ENCODE measurements around the gene MAP3K6.
A peak's percentile ranks its signal among the peaks of the same experiment; 100 is the strongest.

MAP3K6 gene

GRCh38 chr1:27379564-27380122 is 12.9 kb upstream of the MAP3K6 start:
- DNase-seq (ENCODE audit: low read depth in 1 of 2, low spot score in 1 of 2), result no peak

DNA sequence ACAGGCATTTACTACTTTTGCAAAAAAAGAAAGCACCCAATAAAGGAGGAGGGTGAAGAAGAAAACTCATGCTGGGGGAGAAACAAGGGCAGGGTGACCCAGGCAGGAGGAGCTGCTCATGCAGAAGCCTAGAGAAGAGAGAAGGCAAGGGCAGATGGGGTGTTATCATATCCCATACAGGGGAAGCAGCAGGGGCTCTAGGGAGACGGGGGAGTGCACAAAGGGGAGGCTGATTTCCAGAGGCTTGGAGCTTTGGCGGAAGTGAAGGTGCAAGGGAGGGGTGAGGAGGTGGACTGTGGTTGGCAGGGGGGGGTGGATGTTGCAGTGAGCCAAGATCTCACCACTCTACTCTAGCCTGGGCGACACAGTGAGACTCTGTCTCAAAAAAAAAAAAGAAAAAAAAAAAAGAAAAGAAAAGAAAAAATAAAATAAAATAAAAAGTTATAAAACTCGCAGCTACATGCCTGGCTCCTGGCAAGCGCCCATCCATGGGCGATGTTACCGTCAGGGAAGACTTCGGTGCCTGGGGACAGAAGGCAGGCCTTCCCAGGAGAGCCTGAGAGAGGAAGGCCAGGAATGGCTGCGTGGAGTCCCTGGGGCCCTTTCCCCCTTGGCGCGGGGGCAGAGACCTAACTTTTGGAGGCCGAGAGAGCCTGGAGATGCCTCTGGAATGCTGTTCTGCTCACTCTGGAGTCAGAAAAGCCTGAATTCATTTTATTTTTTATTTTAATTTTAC is 11.2 kb upstream of the MAP3K6 start:
- no peak for DNase-seq (ENCODE audit: low read depth in 1 of 2, low spot score in 1 of 2)

DNA sequence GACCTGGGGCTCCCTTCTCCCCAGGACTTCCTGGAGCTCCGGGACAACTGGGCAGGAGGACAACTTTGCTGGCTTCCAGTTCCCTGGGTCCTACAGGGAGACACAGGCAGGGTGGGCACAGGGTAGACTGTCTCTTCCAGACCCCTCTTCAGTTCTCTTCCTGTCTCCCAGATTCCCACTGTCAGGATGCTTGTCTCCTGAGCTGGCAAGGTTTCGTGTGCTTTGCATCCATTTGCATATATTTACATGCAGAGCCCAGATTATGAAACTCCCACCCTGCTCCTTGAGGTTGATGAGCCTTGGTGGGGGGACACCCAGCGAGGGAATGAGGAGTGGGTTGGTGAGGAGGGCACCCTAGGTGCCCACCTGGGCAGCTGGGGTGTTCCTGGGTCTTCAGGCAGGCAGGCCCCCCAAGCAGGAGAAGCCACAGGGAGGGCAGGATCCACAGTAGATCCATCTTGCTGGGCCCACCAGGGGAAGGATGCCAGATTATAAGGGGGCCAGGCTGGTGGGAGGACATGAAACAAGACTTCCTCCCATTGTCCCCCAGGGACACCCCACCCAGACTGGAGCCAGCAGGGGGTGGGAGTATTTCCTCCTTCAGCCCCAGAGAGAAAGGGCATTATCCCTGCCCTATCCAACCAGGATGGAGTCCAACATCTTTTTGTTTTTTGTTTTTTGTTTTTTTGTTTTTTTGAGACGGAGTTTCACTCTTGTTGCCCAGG is 7.8 kb upstream of the MAP3K6 start, which contains the start of gene FCN3:
Gene FCN3, minus strand, starts transcription at position 463 of the 725 bp plus-strand sequence. Its CDS starts 6 bp downstream, at position 457.
- DNase-seq (ENCODE audit: low read depth in 1 of 2, low spot score in 1 of 2), result no peak

DNA sequence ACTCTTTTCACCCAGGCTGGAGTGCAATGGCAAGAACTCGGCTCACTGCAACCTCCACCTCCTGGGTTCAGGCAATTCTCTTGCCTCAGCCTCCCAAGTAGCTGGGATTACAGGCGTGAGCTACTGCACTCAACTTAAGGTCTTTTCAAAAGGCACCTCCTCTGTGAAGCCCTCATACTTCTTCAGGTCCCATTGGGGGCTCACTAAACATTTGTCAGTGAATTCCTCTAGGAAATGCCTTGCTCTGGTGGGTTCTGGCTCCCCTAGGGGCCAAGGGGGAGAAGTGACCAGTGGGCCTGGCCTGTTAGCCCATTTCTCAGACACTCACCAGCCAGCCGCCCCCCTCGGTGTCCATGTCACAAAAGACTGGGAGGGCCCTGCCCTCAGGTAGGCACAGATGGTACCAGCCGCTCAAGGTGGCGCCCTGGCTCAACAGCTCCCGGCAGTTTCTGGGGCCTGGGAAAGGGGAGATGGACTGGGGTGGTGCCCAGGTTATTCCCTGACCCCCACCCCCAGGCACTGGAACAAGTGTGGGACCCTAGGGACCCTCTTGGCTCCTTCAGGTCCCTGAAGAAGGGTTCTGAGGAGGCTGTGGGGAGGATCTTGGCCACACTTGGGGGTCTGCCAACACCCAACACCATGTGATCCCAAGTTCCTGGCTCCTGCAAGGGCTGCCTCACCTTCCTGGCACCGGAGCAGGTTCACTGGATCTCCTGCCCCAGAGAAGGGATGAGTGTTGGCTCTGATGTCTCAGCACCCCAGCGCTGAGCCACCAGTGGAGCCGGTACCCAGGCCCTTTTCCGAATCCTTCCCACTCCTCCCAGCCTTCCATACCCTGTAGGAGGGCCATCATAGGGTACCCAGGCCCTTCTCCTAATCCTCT is 6.3 kb upstream of the MAP3K6 start:
- no peak for DNase-seq (ENCODE audit: low read depth in 1 of 2, low spot score in 1 of 2)

DNA sequence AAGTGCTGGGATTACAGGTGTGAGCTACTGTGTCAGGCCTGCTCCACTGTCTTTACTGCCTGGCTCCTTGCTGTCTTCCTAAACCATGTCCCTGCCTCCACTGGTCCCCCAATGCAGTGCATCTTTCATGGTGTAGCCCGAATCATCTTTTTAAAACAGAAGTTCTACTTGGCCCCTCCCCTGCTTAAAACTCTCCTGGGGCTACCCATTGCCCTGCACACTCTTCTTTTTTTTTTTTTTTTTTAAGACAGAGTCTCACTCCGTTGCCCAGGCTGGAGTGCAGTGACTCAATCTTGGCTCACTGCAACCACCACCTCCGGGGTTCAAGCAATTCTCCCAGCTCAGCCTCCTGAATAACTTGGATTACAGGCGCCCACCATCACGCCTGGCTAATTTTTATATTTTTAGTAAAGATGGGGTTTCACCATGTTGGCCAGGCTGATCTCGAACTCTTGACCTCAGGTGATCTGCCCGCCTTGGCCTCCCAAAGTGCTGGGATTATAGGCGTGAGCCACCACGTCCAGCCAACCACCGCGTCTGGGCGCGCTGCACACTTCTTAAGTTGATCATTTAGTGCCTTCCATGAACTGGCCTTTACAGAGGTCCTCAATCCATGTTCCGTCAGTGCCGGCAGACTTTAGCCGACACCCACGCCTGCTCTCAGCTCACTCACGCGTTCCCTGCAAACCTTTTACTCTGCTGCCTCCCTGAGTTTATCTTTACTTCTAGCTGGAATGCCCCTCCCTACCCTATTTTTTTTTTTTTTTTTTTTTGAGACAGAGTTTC is 5.5 kb upstream of the MAP3K6 start:
- DNase-seq (ENCODE audit: low read depth in 1 of 2, low spot score in 1 of 2), result no peak

- no peak for DNase-seq (ENCODE audit: low read depth in 1 of 2, low spot score in 1 of 2)
Measured at GRCh38 chr1:27368869-27369582, 2.3 kb upstream of the MAP3K6 start.

GRCh38 chr1:27367160-27367650 is 444 bp upstream of the MAP3K6 start:
- DNase-seq (ENCODE audit: low read depth in 1 of 2, low spot score in 1 of 2), result no peak

DNA sequence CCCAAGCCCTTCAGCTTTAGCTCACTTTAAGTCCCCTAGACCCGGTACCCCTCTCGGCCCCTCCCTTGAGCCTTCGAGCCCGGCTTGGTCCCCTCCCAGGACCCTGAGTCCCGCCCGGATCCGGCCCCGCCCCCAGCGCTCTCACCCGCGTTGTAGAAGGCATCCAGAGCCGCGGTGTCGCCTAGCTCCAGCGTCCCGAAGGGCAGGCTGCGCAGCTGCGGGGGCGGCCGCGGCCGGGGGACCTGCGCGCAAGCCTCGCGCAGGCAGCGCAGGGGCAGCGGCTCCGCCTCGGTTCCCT is 699 bp downstream of the MAP3K6 start:
- DNase-seq (ENCODE audit: low read depth in 1 of 2, low spot score in 1 of 2), result peak; percentile 43 to 53

GRCh38 chr1:27365372-27366112 is 1.2 kb downstream of the MAP3K6 start:
- DNase-seq (ENCODE audit: low read depth in 1 of 2, low spot score in 1 of 2), result peak; percentile 62 to 71

DNA sequence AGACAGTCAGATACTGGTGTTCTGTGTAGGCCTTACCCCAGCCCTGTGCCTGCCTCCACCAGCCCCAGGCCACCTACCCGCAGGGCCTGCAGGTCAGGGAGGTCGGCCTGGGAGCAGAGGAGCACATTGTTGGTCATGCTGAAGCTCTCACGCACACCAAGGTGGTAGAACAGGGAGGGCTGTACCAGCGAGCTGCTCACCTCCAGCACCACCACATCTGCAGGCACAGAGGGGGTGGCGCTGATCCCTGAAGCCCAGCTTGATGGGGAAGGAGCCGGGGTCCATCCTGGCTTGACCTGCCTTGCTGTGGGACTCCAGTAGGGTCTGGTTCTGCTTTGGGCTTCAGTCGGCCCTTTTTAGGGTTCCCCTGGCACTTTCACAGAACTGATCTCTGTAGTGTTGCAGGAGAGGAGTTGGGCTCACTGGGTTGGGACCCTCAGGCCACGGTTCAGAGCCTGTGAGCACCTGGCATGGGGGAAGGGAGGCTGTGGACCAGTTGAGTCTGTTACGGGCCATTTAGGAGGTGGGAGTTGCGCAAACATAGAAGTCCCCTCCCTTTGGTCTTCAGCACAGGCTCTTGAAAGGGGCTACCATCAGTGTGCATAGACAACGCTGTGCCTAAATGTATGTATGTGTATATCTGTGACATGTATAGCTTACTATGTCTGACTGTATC is 1.9 kb downstream of the MAP3K6 start:
- DNase-seq (ENCODE audit: low read depth in 1 of 2, low spot score in 1 of 2), result no peak

DNA sequence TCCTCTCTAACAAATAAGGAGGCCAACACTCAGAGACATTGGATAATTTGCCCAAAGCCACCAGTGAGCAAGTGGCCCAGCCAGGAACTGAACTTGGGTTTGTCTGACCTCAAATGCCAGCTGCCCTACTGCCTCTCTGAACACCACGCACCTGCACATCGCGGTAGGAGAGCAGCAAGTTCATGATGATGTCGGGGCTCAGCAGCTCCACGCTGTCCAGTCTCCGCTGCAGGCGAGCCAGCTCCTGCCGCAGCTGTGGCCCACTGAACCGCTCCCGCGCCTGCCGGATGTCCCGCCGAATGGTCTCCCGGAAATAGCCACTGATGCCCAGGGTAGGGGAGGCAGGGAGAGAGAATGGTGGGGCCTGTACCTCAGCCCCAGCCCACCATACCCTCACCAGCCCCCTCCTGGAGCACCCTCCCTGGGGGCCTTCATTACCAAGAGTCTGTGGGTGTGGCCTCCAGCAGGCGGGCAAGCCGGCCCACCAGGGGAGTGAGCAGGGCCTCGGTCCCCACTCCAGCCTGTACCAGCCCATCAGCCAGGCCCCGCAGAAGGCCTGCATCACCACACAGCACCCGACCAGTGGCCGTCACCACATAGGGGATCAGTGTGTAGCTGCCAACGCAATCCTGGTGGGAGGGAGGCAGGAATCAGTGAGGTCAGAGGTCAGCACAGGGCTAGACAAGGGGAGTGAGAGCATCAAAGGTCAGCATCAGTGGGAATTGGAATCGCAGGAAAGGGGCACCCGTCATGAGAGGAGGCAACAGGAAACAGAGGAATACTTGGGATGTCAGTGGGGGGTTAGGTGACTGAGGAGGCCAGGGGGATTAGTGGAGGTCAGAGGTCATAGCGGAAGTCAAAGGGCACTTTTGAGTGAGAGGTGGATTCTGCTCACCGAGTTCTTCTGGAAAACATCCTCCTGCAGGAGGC is 2.7 kb downstream of the MAP3K6 start:
- DNase-seq (ENCODE audit: low read depth in 1 of 2, low spot score in 1 of 2), result no peak

- no peak for DNase-seq (ENCODE audit: low read depth in 1 of 2, low spot score in 1 of 2)
Measured at GRCh38 chr1:27361553-27361952, 5.2 kb downstream of the MAP3K6 start.

DNA sequence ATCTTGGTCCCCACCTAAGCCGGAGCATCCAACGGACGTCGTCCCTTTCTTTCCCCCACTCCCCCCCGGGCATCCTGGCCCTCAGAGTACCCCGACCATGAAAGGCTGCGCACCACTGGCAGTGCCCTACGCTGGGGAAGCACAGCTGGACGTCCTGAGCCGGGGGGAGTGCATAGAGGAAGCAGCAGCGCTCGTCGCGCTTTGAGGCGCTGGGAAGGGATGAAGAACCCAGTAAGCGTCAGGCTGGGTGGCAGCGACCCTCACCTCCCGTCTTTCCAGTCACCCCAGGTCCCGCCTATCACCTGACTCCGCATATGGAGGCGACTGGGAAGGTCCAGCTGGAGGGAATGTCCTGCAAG is 5.7 kb downstream of the MAP3K6 start:
- DNase-seq (ENCODE audit: low read depth in 1 of 2, low spot score in 1 of 2), result no peak

- DNase-seq (ENCODE audit: low read depth in 1 of 2, low spot score in 1 of 2), result no peak
Measured at GRCh38 chr1:27360159-27361043, 6.4 kb downstream of the MAP3K6 start.

- DNase-seq (ENCODE audit: low read depth in 1 of 2, low spot score in 1 of 2), result no peak
Measured at GRCh38 chr1:27359822-27360158, 7.0 kb downstream of the MAP3K6 start.

DNA sequence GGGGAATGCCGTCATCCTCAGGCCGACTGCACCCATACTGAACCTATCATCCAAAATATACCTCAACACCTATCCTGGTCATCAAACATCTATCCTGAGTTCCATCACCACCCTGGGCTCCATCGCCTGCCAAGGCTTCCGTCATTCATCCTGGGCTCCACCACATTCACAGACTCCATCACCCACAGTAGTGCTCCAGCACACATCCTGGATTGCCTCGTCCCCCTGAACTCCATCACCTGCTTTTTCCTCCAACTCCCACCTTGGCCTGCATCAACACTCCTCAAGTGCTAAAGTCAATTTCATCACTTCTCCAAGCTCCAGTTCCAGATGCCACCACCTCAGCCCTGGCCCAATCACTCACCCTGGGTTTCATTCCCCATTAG is 7.8 kb downstream of the MAP3K6 start:
- no peak for DNase-seq (ENCODE audit: low read depth in 1 of 2, low spot score in 1 of 2)

Measured in activated CD4-positive, alpha-beta T cell treated with anti-CD3 and anti-CD28 coated beads, Interleukin-2, amount 50 U/mL, for 24 hours (primary cell).